Daoy (cell line): Measurements from ENCODE around the gene FCMR. TPM values are rescaled to one million over a fixed set of nuclear protein-coding genes. Genes with fewer than 3 reads are reported as not detected.
"Not testable (repeated sequence)": the region's sequence is repeated elsewhere in the genome, so short reads cannot be mapped to it uniquely, and the experiment has no call there.

Experiments used
- DNase-seq: peaks from one replicate; pipeline ENCODE4 v3.0.0-alpha.2; 2015; ENCODE audit warnings: low read depth
- total RNA-seq: library from RNA; depleted of rRNA; stranded (reverse); fragments of >200 nt; shearing (Covaris generic); gene quantifications from 2 replicates; pipeline ENCODE4 v1.2.3, GENCODE V29; 2014; rRNA removed

Gene FCMR
- total RNA-seq, 1 experiment from 2014 or later: 0.23 TPM

DNA sequence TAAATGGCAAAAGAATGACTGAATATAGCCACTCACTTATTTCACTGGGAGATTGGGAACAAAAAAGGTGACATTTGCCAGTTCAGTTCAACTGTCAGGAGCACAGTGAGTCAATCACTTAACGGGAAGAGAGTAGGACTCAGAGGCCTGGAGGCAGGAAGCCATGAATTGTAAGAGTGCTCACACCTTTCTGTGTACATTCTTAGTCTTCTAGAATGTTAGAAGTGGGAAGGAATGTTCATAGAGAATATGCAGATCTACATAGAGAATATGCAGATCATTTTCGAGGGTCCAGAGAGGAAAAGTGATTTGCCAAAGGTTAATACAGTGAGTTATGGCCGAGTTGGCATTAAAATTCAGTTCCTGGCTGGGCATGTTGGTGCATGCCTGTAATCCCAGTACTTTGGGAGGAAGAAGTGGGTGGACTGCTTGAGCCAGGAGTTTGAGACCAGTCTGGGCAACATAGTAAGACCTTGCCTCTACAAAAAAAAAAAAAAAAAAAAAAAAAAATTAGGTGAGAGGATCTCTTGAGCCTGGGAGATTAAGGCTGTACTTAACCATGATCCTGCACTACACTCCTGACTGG is 48.0 kb downstream of the FCMR start:
- DNase-seq: no peak

DNA sequence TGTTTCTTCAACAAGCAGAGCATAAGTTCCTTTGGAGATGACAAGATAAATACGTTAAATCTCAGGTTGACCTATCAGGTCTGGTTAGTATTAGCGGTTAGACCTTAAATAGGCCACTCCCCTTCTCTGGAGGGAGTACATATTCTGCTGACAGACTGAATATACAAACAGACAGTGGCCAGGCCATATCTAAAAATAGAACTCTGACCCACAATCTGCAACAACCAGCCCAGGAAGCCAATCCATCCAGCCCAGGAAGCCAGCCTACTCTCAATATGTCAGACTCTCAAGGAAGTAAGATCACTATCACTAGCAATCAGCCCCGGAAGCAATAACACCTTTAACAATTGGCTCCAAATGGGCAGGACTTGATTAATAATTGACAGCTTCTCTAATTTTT is 49.6 kb downstream of the FCMR start:
- DNase-seq: no peak

DNA sequence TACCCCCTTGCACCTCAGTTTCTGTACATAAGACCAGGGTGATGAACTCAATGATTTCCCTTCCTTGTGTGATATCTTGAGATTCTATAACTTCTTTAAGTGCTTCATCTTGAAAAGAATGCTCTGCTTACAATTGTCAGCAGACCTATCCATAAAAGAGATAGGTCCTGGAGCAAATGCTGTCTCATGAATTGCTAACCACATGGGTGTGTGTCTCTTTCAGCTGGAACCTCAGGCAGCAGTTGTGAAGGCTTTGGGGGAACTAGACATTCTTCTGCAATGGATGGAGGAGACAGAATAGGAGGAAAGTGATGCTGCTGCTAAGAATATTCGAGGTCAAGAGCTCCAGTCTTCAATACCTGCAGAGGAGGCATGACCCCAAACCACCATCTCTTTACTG is 53.5 kb downstream of the FCMR start:
- no peak for DNase-seq

DNA sequence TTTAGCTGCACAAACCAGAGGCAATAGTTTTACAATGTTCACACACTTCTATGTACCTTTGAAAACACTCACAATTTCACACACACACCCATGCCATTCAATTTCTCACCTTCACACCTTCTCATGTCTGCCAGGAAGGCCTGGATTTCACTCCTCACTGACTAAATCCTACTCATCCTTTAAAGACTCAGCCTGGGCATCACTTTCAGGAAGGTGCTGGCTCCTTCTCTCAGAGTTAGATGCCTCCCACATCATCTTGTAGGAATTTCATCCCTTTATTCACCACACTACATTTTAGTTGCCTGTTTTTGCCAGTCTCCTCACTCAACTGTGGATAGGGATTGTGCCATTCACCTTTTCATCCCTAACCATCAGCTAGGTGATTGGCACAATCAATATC is 54.0 kb downstream of the FCMR start:
- no peak for DNase-seq

GRCh38 chr1:206867239-206867638 is 54.5 kb downstream of the FCMR start:
- no peak for DNase-seq

DNA sequence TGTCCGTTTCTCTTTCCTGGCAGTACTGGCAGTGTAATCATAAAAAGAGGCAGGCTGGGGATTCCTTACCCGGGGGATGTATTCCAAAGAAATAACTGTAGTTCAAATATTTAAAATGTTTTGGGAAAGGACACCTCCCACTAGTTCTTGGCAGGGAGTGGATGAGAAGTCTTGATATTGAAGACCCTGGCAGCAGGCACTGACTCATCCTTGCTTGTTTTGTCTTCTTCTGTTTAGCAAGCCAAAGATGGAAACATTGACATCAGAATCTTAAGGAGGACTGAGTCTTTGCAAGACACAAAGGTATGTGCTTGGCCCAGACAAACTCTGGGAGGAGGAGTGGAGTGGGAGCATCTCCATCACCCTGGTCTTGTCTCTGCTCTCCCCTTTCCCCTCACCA is 55.7 kb downstream of the FCMR start:
- DNase-seq: no peak

- peak; percentile 79 for DNase-seq
These were observed 56.6 kb downstream of the FCMR start, which contains the start of gene IL20 for GRCh38 chr1:206864939-206865671. Gene IL20, plus strand, starts transcription at chr1:206865623. Its CDS starts 230 bp downstream, at chr1:206865853.

- DNase-seq: no peak
These were observed 58.5 kb downstream of the FCMR start for GRCh38 chr1:206863266-206863665.

GRCh38 chr1:206860165-206860564 is 61.6 kb downstream of the FCMR start:
- no peak for DNase-seq

GRCh38 chr1:206859082-206859521 is 62.6 kb downstream of the FCMR start:
- no peak for DNase-seq

DNA sequence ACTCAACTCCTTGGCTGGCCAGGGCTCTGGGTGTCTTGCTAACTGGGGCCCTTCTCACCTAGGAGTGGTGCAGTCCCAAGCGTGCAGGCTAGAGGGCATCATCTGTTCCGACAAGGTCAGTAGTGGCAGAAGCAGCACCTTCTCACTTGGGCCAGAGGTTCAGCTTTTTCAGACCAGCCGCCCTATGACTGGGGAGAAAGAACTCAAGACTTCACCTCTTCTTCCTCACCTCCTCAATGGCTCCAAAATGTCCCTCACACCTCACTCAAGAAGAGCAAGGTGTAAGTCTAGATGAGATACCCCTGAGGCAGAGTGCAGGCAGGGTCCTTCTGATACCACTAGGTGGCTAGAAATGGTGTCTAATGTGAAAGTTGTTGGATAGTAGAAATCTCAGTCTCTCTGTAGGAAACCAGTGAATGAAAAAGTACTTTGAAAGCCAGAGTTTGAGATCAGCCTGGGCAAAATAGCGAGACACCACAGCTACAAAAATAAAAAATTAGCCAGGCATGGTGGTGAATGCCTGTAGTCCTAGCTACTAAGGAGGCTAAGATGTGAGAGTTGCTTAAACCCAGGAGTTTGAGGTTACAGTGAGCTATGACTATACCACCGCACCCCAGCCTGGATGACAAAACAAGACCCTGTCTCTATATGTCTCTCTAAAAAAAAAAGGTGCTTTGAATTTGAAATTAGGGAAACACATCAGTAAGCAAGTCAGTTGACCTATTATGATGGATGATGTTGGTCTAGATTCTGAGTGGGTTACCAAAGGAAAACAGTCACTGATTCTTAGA is 64.9 kb downstream of the FCMR start:
- no peak for DNase-seq

- DNase-seq: no peak
These were observed 65.9 kb downstream of the FCMR start for GRCh38 chr1:206855859-206856258.

- peak; percentile 41 for DNase-seq
These were observed 67.2 kb downstream of the FCMR start for GRCh38 chr1:206854401-206855129.

DNA sequence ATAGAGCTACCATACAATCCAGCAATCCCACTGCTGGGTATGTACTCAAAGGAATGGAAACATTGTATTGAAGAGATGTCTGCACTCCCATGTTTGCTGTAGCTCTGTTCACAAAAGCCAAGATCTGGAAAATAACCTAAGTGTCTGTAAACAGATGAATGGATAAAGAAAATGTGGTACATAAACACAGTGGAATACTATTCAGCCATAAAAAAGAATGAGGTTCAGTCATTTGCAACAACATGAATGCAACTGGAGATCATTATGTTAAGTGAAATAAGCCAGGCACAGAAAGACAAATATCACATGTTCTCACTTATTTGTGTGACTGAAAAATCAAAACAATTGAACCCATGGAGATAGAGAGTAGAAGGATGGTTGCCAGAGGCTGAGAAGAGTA is 68.0 kb downstream of the FCMR start:
- not testable (repeated sequence) for DNase-seq

Other genes with a start within 250 kb of the FCMR start
- gene MAPKAPK2, start 237.0 kb downstream of the FCMR start, total RNA-seq: 28.8 and 32.0 TPM in 2 replicates
- not detected in 2 replicates for gene IL19, start 151.2 kb downstream of the FCMR start, total RNA-seq
- not detected in 2 replicates for gene IL10, start 149.4 kb downstream of the FCMR start, total RNA-seq
- gene IL20, start 56.3 kb downstream of the FCMR start, total RNA-seq: not detected in 2 replicates
- 0.11 TPM in 1 of 2 replicates, not detected in the other for gene IL24, start 24.5 kb downstream of the FCMR start, total RNA-seq
- gene PIGR, start 24.5 kb upstream of the FCMR start, total RNA-seq: not detected in 2 replicates
- not detected in 2 replicates for gene FCAMR, start 48.5 kb upstream of the FCMR start, total RNA-seq
- gene C1orf116, start 110.8 kb upstream of the FCMR start, total RNA-seq: 0.11 TPM in 1 of 2 replicates, not detected in the other
- 4.5 and 7.0 TPM in 2 replicates for gene YOD1, start 129.3 kb upstream of the FCMR start, total RNA-seq
- gene PFKFB2, start 131.3 kb upstream of the FCMR start, total RNA-seq: 2.1 and 2.2 TPM in 2 replicates
- gene C4BPB, start 166.9 kb upstream of the FCMR start, total RNA-seq: 0.29 TPM in 1 of 2 replicates, not detected in the other
- not detected in 2 replicates for gene C4BPA, start 182.3 kb upstream of the FCMR start, total RNA-seq